ENCODE measurements around the gene SWI5. TPM values are rescaled to one million over a fixed set of nuclear protein-coding genes. Genes with fewer than 3 reads are reported as not detected.

The SWI5 gene
- polyA plus RNA-seq, 3 donors = 14.4 to 18.0 (median 16.2) TPM

GRCh38 chr9:128337936-128338335 is 61.9 kb downstream of the SWI5 start:
- intact Hi-C loops (cut with micrococcal nuclease) = no loop called here
- Histone ChIP-seq H3K79me2 (ENCODE audit: insufficient read depth, low read length) (no peaks in the 10 kb centered on the region), H3K4me3 (replicated peaks in 1 of 3; ENCODE audit: low read depth in 2 of 3, low read length in 3 of 3) (no peak overlapping the region), H3K4me2 (replicated peaks; ENCODE audit: extremely low read depth, low read length, poor library complexity, severe bottlenecking) (no peak overlapping the region), H3K36me3 (replicated peaks in 1 of 2; ENCODE audit: control insufficient read depth in 1 of 2, insufficient read depth in 2 of 2, low read length in 2 of 2) (peaks cover 0 to 4% of the 10 kb centered on the region in 2 donors), H3K27ac (ENCODE audit: low read depth in 1 of 2, low read length in 2 of 2) (no peak overlapping the region), H2AFZ (ENCODE audit: insufficient read depth, low read depth, low read length, poor library complexity, severe bottlenecking) (no peak overlapping the region), H4K20me1 (ENCODE audit: insufficient read depth, low read length) (no peaks in the 10 kb centered on the region), H3K9ac (ENCODE audit: insufficient read depth, low read length, poor library complexity, severe bottlenecking) (no peak overlapping the region), H3K27me3 (ENCODE audit: control insufficient read depth in 2 of 2, insufficient read depth in 2 of 2, low read length in 2 of 2) (no peaks in the 10 kb centered on the region), H3K9me3 (replicated peaks in 1 of 2; ENCODE audit: control insufficient read depth in 1 of 2, insufficient read depth in 1 of 2, low read length in 2 of 2) (no peaks in the 10 kb centered on the region), H3K4me1 (ENCODE audit: control insufficient read depth in 1 of 2, insufficient read depth in 2 of 2, low read length in 2 of 2) (peaks cover 12 to 15% of the 10 kb centered on the region in 2 donors)
- peaks cover 13% of the 10 kb centered on the region for H3K4me1 Mint-ChIP-seq
- no peak for DNase-seq
- no peak for TF ChIP-seq CTCF (IDR thresholded peaks at IDR 0.05)
- no peak overlapping the region for H3K27ac Mint-ChIP-seq
- WGBS (ENCODE audit: insufficient coverage) = 91% methylated on average over 3 of the region's 7 CpGs
- H3K27me3 Mint-ChIP-seq (ENCODE audit: low read depth in 3 of 3) = peaks cover 0 to 4% (median 0%) of the 10 kb centered on the region in 3 donors
- H3K9me3 Mint-ChIP-seq = no peaks in the 10 kb centered on the region
- H3K36me3 Mint-ChIP-seq = peaks cover 11 to 20% of the 10 kb centered on the region in 2 donors
- H3K4me3 Mint-ChIP-seq = no peak overlapping the region

Small RNA genes lying within 50 kb of the gene (small RNA-seq; reads per million reads assigned to genes)
- gene MIR199B (ENCODE audit: insufficient read length, low read depth) (46.8 reads per million, percentile 93 among the genes with 10 or more reads in this experiment), gene MIR3154 (ENCODE audit: insufficient read length, low read depth) (not detected)

Other genes starting within 250 kb of the SWI5 start
- gene NAIF1, start 209.0 kb upstream of the SWI5 start, polyA plus RNA-seq = 1 to 10 TPM; 4.6 to 6.5 (median 5.6) TPM
- 10 to 100 TPM in 1 of 3 donors, 1 to 10 TPM in 2; 5.1 to 43.3 (median 6.3) TPM for gene SLC25A25, start 208.0 kb upstream of the SWI5 start, polyA plus RNA-seq
- gene PTGES2, start 148.5 kb upstream of the SWI5 start, polyA plus RNA-seq = 10 to 100 TPM; 42.0 to 71.5 (median 49.4) TPM
- gene LCN2, start 126.8 kb upstream of the SWI5 start, polyA plus RNA-seq = under 1 TPM in 1 of 3 donors, not detected in 2; 0.83 TPM
- gene BBLN, start 116.0 kb upstream of the SWI5 start, polyA plus RNA-seq = 10 to 100 TPM; 51.5 to 74.8 (median 54.5) TPM
- gene CIZ1, start 84.7 kb upstream of the SWI5 start, polyA plus RNA-seq = 10 to 100 TPM in 1 of 3 donors, 1 to 10 TPM in 2; 3.4 to 53.7 (median 5.9) TPM
- 1 to 10 TPM in 1 of 3 donors, under 1 TPM in 2; 0.05 to 4.9 (median 0.56) TPM for gene DNM1, start 72.9 kb upstream of the SWI5 start, polyA plus RNA-seq
- 10 to 100 TPM in 1 of 3 donors, 1 to 10 TPM in 2; 2.9 to 34.2 (median 4.6) TPM for gene GOLGA2, start 269 bp upstream of the SWI5 start, polyA plus RNA-seq
- gene TRUB2, start 46.2 kb downstream of the SWI5 start, polyA plus RNA-seq = 10 to 100 TPM in 2 of 3 donors, 1 to 10 TPM in 1; 5.9 to 17.0 (median 13.5) TPM
- 10 to 100 TPM; 19.9 to 32.6 (median 20.4) TPM for gene COQ4, start 46.6 kb downstream of the SWI5 start, polyA plus RNA-seq
- 1 to 10 TPM; 6.8 to 8.9 (median 6.8) TPM for gene SLC27A4, start 64.3 kb downstream of the SWI5 start, polyA plus RNA-seq
- gene URM1, start 95.1 kb downstream of the SWI5 start, polyA plus RNA-seq = 10 to 100 TPM; 37.5 to 39.7 (median 38.3) TPM
- gene CERCAM, start 144.6 kb downstream of the SWI5 start, polyA plus RNA-seq = 1 to 10 TPM; 1.5 to 2.5 (median 1.8) TPM
- 10 to 100 TPM in 2 of 3 donors, 1 to 10 TPM in 1; 7.9 to 24.1 (median 11.4) TPM for gene ODF2, start 179.7 kb downstream of the SWI5 start, polyA plus RNA-seq
- 10 to 100 TPM; 16.0 to 31.2 (median 22.2) TPM for gene GLE1, start 228.4 kb downstream of the SWI5 start, polyA plus RNA-seq

Data from CD14-positive monocyte (primary cell).